ENCODE data around the gene INSRR.

The INSRR gene

DNA sequence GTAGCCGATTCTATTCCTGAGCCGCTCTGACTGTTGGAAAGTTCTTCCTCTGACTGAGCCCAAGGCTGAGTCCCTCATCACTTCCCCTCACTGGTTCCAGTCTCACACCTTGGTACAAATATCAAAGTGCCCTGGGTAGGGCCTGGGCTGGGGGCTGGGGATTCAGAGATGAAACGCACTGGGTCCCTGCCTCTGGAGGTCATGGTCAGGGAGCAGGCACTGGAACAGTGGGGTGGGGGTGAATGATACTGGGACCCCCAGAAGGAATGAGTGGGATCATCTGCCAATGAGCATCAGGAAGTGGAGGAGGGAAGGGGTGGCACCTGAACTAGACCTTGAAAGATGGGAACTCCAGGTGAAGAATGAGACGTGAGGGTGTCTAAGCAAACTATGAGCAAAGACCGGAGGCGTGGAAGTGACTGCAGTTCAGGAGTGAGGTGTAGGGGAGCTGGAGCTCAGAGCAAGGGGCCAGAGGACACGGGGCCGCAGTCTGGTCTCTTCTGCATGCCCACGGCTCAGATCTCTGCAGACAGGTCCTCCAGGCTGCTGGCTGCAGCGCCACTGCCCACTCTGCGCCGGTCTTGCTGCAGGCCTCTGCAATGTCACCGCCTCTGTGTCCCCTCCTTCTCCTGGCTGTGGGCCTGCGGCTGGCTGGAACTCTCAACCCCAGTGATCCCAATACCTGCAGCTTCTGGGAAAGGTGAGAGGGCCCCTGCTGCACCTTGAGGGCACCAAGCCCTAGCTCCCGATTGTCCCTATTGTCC is 44.6 kb upstream of the INSRR start:
- no peak for DNase-seq (ENCODE audit: low read depth)
- no peak for TF ChIP-seq CTCF (conservative IDR thresholded peaks at IDR 0.05; ENCODE audit: low read depth, low read length)
- H3K4me3 ChIP-seq (ENCODE audit: low read length): no peak overlapping the region

GRCh38 chr1:156901966-156902915 is 43.3 kb upstream of the INSRR start:
- no peak for TF ChIP-seq CTCF (conservative IDR thresholded peaks at IDR 0.05; ENCODE audit: low read depth, low read length)
- H3K4me3 ChIP-seq (ENCODE audit: low read length): no peak overlapping the region
- DNase-seq (ENCODE audit: low read depth): no peak

DNA sequence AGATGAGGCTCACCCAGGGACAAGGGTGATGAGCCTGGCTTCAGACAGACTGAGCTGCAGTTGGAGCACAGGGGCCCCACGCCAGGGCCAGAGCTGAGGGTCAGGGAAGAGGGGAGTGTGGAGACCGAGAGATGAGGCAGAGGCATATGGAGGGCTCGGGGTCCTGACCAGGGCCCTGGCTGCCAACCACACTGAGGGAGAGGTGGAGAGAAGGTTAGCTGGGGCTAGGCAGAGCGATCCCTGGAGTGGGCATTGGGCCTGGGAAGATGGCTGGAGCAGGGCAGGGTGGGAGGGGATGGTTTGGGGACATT is 42.6 kb upstream of the INSRR start:
- no peak for DNase-seq (ENCODE audit: low read depth)
- H3K4me3 ChIP-seq (ENCODE audit: low read length): no peak overlapping the region
- TF ChIP-seq CTCF (conservative IDR thresholded peaks at IDR 0.05; ENCODE audit: low read depth, low read length): no peak

GRCh38 chr1:156900896-156901589 is 42.1 kb upstream of the INSRR start:
- no peak overlapping the region for H3K4me3 ChIP-seq (ENCODE audit: low read length)
- no peak for TF ChIP-seq CTCF (conservative IDR thresholded peaks at IDR 0.05; ENCODE audit: low read depth, low read length)
- no peak for DNase-seq (ENCODE audit: low read depth)

GRCh38 chr1:156899956-156900718 is 41.2 kb upstream of the INSRR start:
- TF ChIP-seq CTCF (conservative IDR thresholded peaks at IDR 0.05; ENCODE audit: low read depth, low read length): no peak
- H3K4me3 ChIP-seq (ENCODE audit: low read length): no peak overlapping the region
- no peak for DNase-seq (ENCODE audit: low read depth)

DNA sequence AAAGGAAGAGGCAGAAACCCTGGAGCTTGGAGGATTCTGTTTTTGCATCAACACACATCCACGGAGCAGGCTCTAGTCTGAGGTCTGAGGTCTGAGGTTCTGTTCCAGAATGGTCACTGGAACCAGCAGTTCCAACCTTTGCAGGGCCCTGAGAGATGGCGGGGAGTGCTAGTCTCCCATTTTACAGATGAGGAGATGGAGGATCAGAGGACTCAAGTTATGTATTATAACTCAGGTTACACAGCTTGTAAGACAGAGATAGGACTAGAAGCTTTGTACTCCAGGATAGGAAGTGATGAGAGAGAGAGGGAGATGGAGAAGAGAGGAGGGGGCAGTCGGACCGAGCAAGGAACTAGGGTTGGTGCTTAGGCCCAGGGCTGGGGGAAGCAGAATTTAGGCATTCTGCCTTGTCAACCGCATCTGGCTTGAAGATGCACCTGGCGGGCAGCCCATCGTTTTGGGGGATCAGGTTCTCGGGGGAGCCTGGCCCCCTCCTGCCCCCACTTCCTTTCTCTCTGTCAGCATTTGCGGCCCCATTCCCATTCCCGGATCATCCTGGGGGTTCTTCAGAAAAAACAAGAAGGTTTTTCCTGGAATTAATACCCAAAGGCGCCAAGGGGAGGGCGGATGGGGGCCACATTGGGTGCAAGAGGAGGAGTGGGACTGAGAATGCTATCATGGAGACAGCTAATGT is 40.2 kb upstream of the INSRR start:
- H3K4me3 ChIP-seq (ENCODE audit: low read length): no peak overlapping the region
- TF ChIP-seq CTCF (conservative IDR thresholded peaks at IDR 0.05; ENCODE audit: low read depth, low read length): no peak
- no peak for DNase-seq (ENCODE audit: low read depth)
